ENCODE measurements around the gene ARID1B. TPM values are rescaled to one million over a fixed set of nuclear protein-coding genes. Genes with fewer than 3 reads are reported as not detected.

The ARID1B gene
- total RNA-seq, 2 experiments from 2014 or later = 90.1 to 164 TPM

GRCh38 chr6:157240059-157240959 lies 463.1 kb downstream of the ARID1B start:
- H3K4me3 ChIP-seq (ENCODE audit: low read depth, low read length, poor library complexity, severe bottlenecking) = no peak overlapping the region
- H3K79me2 ChIP-seq (ENCODE audit: insufficient read depth, low read depth, low read length) = no peaks in the 10 kb centered on the region
- no peaks in the 10 kb centered on the region for H3K36me3 ChIP-seq (ENCODE audit: insufficient read depth, low read length)
- no peak for DNase-seq (ENCODE audit: low spot score)
- H2AFZ ChIP-seq (ENCODE audit: low read length) = no peak overlapping the region
- H3K4me1 ChIP-seq (ENCODE audit: insufficient read depth, low read length, poor library complexity, severe bottlenecking) = no peaks in the 10 kb centered on the region
- no TSS peak for BruUV-seq (replicated peaks)
- intact Hi-C loops (cut with micrococcal nuclease; ENCODE audit: unreplicated experiment) = no loop called here
- no peak for TF ChIP-seq EZH2phosphoT487 (IDR thresholded peaks at IDR 0.05; ENCODE audit: borderline replicate concordance, low read depth, low read length)
- no peak for TF ChIP-seq CTCF (conservative IDR thresholded peaks at IDR 0.05; ENCODE audit: low read length)
- H3K9me2 ChIP-seq (ENCODE audit: insufficient read depth, low read length) = no peaks in the 10 kb centered on the region
- CTCF ChIA-PET (ENCODE audit: unreplicated experiment) = interaction anchor here (1.3 kb wide), 1 partner anchor 35 kb away, joined by 4 read pairs; no protein-coding TSS in a partner anchor
- H4K20me1 ChIP-seq (ENCODE audit: insufficient read depth, low read length) = no peaks in the 10 kb centered on the region
- H3K9me3 ChIP-seq (ENCODE audit: low read length) = no peaks in the 10 kb centered on the region
- POLR2A ChIA-PET = no interaction called here
- no peak overlapping the region for H3K27ac ChIP-seq (ENCODE audit: low read depth, low read length, poor library complexity, severe bottlenecking)
- peak overlapping the region; percentile 44 for H3K4me2 ChIP-seq (ENCODE audit: low read length)

GRCh38 chr6:157240960-157241311 lies 463.8 kb downstream of the ARID1B start:
- BruUV-seq (replicated peaks) = no TSS peak
- CTCF ChIA-PET (ENCODE audit: unreplicated experiment) = no interaction called here
- Histone ChIP-seq H2AFZ (ENCODE audit: low read length) (no peak overlapping the region), H3K4me2 (ENCODE audit: low read length) (no peak overlapping the region), H4K20me1 (ENCODE audit: insufficient read depth, low read length) (no peaks in the 10 kb centered on the region), H3K9me3 (ENCODE audit: low read length) (no peaks in the 10 kb centered on the region), H3K27ac (ENCODE audit: low read depth, low read length, poor library complexity, severe bottlenecking) (no peak overlapping the region), H3K79me2 (ENCODE audit: insufficient read depth, low read depth, low read length) (no peaks in the 10 kb centered on the region), H3K4me3 (ENCODE audit: low read depth, low read length, poor library complexity, severe bottlenecking) (no peak overlapping the region), H3K4me1 (ENCODE audit: insufficient read depth, low read length, poor library complexity, severe bottlenecking) (no peaks in the 10 kb centered on the region), H3K36me3 (ENCODE audit: insufficient read depth, low read length) (no peaks in the 10 kb centered on the region), H3K9me2 (ENCODE audit: insufficient read depth, low read length) (no peaks in the 10 kb centered on the region)
- POLR2A ChIA-PET = no interaction called here
- TF ChIP-seq EZH2phosphoT487 (IDR thresholded peaks at IDR 0.05; ENCODE audit: borderline replicate concordance, low read depth, low read length) (no peak), CTCF (conservative IDR thresholded peaks at IDR 0.05; ENCODE audit: low read length) (no peak)
- no peak for DNase-seq (ENCODE audit: low spot score)
- intact Hi-C loops (cut with micrococcal nuclease; ENCODE audit: unreplicated experiment) = no loop called here

- CTCF ChIA-PET (ENCODE audit: unreplicated experiment) = no interaction called here
- DNase-seq (ENCODE audit: low spot score) = no peak
- intact Hi-C loops (cut with micrococcal nuclease; ENCODE audit: unreplicated experiment) = no loop called here
Measured at GRCh38 chr6:157242791-157243190, 465.6 kb downstream of the ARID1B start.

More at GRCh38 chr6:157242791-157243190, 465.6 kb downstream of the ARID1B start:
- Histone ChIP-seq H3K9me2 (ENCODE audit: insufficient read depth, low read length) (no peaks in the 10 kb centered on the region), H3K9me3 (ENCODE audit: low read length) (no peaks in the 10 kb centered on the region), H2AFZ (ENCODE audit: low read length) (no peak overlapping the region), H4K20me1 (ENCODE audit: insufficient read depth, low read length) (no peaks in the 10 kb centered on the region), H3K4me2 (ENCODE audit: low read length) (no peak overlapping the region), H3K79me2 (ENCODE audit: insufficient read depth, low read depth, low read length) (no peaks in the 10 kb centered on the region), H3K27ac (ENCODE audit: low read depth, low read length, poor library complexity, severe bottlenecking) (no peak overlapping the region), H3K4me1 (ENCODE audit: insufficient read depth, low read length, poor library complexity, severe bottlenecking) (no peaks in the 10 kb centered on the region), H3K36me3 (ENCODE audit: insufficient read depth, low read length) (no peaks in the 10 kb centered on the region), H3K4me3 (ENCODE audit: low read depth, low read length, poor library complexity, severe bottlenecking) (no peak overlapping the region)
- no TSS peak for BruUV-seq (replicated peaks)
- POLR2A ChIA-PET = no interaction called here
- TF ChIP-seq CTCF (conservative IDR thresholded peaks at IDR 0.05; ENCODE audit: low read length) (no peak), EZH2phosphoT487 (IDR thresholded peaks at IDR 0.05; ENCODE audit: borderline replicate concordance, low read depth, low read length) (no peak)

Measured in OCI-LY7 (cell line).